Activated CD4-positive, alpha-beta T cell treated with anti-CD3 and anti-CD28 coated beads, Interleukin-2, amount 50 U/mL, for 4 hours (primary cell): Measurements from ENCODE around the gene TRABD2B.

Source experiments
- DNase-seq, 2 experiments: peaks; one replicate each; pipeline ENCODE4 v3.0.0-alpha.2; 2020

Gene TRABD2B

DNA sequence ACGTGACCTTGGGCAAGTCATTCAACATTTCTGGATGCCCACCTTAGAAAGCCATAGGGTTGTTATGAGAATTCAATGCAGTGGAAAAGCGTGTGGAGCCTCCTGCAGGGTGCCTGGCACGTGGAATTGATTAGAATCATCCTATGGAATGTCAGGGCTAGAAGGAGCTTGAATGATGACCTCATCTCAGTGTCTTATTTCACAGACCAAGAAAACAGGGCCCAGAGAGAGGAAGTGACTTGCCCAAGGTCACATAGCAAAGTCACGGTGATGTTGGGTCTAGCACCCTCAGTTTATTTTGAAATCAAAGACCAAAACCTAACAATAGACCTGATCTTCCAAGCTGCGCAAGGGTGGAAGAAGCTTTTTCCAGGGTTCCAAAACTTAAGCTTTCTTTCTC is 6.0 kb downstream of the TRABD2B start:
- no peak for DNase-seq

DNA sequence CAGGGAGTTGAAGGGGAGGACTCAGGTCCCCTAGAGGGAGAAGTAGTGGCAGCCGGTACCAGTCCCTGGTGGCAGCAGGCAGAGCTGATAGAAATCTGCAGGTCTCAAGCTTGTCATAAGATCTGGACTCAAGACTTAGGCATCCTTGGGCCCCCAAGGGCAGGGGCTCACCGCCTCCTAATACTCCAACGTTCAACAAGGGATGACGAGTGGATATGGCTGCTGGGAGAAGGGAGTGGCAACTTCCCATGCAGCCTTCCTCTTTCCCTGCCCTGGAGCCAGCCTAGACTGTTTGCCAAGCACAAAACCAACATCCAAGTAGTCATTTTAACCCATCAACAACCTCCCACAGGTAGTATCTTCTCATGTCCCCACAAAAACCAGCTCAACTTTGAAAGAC is 6.9 kb downstream of the TRABD2B start:
- no peak for DNase-seq

DNA sequence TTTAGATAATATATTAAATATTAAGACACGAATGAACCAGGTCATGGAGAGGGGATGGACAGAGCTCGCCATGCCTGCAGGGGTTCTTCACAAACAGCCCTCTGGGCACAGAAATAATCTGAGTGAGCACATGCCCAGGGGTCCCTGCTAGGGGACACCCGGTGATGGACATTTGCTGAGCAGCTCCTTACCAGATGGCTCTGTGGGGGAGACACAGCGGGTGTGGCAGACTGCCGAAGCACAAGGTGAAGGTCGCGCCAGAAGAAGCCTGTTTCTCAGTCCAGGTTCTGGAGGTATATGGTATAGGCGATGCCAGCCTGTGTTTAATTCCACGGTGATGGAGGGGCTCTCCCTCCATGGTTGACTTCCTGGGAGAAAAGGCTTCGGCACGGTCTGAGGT is 9.6 kb downstream of the TRABD2B start:
- DNase-seq: no peak

DNA sequence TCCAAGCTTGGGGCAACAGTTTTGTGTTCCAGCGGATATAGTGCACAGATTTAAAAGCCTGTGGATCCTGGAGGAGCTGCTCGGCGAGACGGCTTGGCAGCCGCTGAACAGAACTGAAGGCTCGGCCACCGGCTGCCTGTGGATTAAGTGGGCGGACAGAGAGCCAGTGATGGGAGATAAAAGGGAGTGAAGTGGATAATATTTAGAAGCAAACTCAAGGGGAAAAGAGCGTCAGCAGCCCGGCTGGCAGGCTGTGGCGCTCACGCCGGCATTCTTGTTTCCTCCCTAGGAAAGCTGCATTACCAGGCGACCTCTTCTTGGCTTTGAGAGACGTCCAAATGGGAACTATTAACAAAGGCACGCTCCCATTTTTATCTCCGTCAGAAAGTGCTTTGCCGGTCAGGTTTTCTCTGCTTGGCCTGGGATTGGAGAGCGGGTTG is 10.4 kb downstream of the TRABD2B start:
- no peak for DNase-seq

DNA sequence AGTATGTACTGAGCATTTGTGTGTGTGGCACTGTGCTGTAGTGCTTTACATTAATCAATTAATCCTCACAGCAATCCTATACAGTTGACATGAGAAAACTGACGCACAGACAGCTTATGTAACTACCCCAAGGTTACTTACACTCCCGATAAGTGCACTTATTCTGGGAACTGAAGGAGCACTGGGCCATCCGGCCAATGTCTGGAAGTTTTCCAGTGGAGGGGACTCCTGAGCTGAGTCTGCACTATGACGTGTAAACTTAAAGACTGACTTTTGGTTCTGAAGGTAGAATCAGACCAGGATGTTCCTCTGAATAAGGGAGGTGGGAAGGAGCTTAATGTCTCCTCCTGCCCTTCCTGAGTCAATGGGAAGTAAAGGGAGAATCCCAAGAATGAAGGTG is 12.2 kb downstream of the TRABD2B start:
- DNase-seq: no peak

DNA sequence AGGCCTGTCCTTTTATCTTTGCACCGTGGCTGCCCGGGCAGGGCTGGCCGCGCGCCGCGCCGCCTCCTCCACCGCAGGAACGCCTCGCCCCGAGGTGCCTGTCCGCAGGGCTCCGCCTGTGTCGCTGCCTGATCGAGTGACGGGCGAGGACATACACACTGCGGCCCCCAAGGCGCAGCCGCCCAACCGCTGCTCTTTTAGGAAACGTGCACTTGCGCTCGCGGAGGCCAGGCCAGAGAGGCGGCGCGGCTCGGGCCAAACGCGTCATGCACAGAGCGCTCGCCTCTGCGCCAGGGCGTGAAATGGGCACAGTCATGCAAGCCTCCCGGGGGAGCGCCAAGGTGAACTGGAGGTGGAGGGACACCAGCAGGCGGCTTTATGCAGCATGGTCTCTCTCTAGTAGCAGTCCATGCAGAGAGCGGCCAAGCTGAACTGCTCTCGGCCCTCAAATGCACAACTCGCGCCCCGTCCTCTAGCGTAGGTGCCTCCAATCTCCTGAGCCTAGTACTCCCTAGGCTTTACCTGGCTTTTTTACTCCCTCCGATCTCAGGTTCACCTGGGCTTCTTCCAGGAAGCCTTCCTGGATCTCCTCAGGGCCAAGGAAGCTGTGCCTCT is 12.9 kb downstream of the TRABD2B start:
- DNase-seq: no peak

DNA sequence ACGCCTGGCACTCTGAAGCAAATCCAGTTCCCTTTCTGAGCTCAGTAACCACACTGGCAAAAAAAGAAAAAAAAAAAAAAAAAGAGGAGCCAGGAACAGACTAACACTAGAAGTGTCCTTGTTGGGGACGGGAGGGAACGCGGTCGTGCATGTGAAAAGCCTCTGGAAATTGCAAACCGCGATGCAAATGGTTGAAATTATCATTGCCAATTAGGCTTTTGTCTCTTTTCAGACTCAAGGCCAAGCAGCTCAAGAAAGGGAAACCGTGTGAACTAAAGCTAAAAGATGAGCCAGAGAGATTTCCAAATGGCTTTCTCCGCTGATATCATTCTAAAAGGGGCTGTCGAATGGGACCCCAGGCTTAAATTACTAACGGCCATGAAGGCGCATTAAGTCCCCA is 13.5 kb downstream of the TRABD2B start:
- DNase-seq: no peak

DNA sequence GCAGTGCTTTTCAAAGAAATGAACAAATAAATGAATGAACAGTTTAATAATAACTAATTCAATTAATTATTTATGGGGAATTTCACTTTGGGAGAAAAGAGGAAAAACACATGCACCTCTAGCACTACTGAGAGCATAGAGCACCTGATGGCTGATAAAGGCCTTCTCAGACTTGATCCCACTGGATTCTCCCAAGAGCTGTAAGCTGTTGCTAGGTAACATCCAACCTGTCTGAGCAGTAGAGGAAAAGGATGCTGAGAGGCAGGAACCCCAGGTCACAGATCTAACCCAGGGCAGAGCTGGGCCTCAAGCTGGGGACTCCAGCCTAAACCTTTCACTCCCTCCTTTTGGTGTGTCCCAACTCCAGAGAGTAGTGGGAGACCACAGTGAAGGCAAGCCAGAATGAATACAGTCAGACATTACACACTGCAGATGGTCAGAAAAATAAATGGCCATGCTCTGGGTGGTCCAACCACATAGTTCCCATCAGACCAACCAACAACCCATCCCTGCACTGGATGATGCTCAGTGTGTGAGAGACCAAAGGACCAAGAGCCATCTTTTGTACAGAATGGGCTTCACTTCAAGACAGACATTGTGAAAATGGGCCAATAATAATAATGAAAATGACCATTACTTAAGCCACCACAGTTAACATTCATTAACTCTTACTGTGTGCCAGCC is 15.4 kb downstream of the TRABD2B start:
- no peak for DNase-seq

DNA sequence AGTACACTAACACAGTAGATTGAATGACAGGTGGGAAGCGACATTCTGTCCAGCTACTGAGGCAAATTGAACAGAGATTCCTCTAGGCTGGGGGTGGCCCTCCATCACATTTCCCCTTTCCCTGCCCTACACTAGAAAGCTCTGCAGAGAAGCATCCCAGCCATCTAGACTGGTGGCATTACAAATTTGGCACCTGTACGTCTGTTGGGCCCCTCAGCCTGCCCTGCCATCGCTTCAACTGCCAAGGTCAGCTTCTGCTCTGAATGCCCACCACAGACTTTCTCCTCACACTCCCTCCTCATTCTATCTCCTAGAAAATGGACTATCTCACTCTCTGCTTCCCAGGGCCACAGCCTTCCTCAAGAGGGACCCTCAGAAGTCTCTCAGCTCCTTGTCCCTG is 16.7 kb downstream of the TRABD2B start:
- DNase-seq: no peak

DNA sequence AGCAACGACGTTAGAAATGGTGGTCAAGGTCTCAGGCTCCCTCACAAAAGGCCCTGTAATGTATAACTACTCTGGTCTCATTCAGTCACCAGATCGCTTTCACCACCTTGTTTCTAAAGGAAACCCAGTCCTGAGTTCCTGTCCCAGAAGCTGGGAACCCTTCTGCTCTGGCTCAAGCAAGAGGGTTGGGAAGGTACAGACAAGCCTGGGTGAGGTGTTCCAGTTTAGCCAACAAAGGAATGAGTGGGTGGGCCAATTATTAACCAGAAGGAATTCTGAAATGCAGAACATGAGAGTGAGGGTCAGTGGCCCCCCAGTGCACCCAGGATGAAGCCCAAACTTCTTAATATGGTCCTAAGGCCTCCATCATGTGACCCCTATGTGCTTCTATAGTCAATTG is 17.5 kb downstream of the TRABD2B start:
- DNase-seq: no peak

DNA sequence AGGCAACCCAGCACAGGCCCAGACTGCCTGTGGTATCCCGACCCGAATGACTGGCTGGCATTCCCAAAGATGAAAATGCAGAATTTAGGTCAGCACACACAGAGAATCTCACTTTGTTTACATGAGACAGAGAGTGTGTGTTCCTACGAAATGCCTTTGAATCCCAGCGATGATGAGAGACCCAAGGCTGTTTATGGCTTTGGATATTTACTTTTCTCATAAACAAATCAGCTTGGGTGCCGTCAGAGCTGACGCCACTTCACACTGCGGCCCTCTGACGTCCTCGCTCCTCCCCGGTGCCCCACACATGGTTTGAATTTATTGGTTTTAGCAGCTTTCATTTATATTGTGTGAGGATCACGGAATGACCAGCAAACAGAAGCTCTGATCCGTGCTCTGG is 18.7 kb downstream of the TRABD2B start:
- DNase-seq: no peak

DNA sequence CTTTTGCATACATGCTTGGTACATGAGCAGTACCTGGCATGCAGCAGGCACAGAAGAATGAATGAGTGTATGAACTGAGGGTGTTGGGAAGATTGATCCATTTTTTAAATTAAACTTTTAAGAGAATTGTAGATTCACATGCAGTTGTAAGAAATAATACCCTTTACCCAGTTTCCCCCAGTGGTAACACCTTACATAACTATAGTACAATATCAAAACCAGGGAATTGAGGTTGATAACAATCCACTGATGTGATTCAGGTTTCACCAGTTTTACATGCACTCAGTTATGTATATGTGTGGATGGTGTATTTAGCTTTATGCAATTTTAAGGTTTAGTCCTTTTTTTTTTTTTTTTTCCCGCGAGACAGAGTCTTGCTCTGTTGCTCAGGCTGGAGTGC is 20.5 kb downstream of the TRABD2B start:
- no peak for DNase-seq

DNA sequence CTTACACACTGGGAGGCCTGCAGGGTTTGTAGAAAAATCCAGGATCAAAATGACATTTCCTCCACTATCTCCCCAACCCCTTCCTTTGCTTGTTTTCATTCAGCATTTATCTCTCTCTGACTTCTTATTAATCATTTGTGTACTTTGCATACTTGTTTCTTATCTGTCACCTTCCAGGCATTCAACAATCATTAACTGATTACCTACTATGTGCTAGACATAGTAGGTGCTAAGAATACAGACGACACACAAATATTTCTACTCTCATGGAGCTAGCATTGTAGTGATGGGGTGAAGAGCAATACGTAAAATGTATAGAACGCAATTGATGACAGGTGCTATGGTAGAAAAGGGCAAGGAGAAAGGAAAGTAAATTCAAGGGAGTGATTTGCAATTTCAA is 20.9 kb downstream of the TRABD2B start:
- DNase-seq: no peak

DNA sequence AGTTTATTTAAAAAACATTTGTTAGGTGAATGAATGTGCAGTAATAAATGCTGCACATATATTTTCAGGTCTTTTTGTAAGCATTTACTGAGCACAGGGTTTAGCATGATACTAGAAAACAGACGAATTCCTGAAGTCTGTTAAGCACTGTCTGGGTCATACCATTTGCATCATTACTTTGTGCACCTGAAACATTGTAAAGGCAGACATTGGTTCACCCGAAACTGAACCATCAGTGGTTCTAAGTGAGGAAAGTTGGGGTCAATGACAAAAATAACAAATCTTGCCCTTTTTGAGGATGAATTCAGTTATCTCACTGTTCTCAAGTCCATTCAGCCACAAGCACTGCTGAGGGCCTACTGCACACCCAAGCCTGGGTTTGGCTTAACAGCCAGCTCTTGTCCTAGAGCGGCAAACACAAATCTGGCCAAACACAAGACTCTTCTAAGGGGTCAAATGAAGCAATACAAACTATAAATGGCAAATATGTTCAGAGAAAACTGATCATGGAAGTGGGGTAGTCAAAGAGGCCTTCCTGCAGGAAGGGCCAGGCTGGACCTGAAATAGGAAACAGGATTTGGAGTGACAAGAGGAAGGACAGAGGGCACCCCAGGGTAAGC is 21.8 kb downstream of the TRABD2B start:
- DNase-seq: no peak

DNA sequence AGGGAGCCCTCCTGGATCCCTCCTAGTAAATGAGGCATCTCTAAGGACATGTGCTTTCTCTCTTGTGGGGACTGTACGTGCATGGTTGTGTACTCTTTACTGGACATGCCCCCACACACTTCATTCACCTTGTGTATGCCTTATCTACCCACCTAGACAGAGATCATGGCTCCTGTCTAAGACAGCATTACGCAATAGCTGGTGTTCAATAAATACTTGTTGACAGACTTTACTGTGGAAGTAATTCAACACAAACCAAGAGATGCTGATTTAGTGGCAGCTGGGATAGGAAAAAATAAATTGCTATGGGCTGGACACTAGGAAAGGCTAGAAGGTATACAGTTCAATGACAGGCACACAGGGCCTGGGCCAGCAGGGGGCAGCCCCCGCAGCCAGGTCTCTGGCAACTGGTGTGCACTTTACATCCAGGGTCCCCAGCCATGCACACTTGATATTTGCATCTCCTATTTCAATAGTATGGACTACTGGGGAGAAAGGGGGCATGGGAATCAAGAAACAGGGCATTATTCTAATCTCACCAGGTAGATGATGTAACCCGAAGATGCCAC is 24.2 kb downstream of the TRABD2B start:
- no peak for DNase-seq

DNA sequence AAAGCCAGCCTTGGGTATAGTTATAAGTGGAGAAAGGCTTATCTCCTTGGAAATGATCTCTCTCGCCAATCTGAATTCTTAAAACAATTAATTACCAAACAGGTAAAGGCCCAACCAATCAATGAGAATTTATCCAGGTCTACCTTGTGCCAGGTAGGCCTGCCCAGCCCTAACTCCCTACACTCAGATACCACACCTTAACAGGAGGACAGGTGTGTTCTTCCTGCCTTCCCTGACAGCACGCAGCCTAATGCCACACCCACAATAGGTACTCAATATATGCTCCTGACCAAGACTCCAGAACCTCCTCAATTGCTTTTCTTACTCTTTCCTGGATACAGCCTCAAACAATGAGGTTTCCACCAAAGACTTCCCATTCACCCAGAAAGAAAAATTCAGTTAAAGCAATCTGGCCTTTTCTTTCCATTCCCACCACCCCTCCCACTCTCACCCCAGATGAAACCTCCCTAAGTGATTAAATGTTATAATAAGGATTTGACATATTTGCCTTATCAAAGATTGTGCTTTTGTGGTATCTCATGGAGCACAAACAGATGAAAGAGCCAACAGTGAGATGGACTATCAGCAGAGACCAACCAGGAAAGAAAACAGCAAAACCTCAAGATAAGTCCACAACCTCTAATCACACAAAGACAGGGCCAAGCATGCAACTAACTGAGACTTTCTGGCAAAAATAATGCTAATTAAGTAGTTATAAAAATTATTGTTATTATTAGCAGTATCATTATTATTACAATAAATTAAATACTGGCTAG is 25.6 kb downstream of the TRABD2B start:
- no peak for DNase-seq

DNA sequence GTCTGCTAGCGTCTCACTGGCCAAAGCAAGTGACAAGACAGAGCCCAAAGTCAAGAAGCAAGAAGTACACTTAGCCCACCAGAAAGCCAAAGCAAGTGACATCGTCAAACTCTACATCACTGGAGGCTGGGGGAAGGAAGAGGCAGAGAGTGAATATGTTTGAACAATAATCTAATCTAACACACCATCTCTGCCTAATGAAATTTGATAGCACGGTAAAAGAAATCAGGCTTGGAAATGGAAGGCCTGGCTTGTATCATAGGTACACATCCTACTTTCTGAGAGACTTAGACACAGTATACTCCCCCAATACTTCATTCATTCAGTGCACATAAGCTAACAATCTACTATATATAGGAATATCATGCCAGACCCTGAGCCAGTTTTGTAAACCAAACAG is 26.3 kb downstream of the TRABD2B start:
- no peak for DNase-seq

DNA sequence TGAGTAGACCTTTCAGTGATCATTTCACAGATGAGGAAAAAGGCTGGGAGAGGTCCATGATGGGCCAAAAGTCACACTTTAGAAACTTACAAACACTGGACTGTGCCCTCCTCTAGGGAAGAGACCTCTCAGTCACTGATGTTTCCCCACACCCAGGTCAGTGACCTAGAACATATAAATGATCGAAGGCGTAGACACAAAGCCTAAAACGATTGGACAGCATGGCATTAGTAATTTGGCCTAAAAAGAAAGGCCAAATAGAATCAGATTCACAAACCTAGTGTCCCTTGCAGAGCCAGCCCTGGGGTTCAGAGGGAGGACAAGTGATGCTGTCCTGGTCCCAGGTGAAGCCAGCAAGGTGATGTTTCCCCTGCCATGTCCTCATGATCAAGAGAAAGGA is 27.7 kb downstream of the TRABD2B start:
- no peak for DNase-seq

DNA sequence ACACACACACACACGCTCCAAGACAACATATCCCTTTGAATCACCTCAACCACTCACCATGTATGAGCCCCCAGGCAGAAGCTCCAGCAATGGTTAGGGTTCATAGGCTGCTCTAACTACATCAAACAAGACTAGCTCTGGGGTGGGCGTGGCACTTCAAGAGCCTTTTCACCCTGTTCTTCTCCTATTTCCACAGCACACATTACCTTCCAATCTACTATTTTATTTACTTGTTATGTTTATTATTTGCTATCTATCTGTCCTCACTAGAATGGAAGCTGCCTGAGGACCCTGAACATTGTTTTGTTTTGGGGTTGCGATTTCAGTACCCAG is 28.7 kb downstream of the TRABD2B start:
- no peak for DNase-seq

DNA sequence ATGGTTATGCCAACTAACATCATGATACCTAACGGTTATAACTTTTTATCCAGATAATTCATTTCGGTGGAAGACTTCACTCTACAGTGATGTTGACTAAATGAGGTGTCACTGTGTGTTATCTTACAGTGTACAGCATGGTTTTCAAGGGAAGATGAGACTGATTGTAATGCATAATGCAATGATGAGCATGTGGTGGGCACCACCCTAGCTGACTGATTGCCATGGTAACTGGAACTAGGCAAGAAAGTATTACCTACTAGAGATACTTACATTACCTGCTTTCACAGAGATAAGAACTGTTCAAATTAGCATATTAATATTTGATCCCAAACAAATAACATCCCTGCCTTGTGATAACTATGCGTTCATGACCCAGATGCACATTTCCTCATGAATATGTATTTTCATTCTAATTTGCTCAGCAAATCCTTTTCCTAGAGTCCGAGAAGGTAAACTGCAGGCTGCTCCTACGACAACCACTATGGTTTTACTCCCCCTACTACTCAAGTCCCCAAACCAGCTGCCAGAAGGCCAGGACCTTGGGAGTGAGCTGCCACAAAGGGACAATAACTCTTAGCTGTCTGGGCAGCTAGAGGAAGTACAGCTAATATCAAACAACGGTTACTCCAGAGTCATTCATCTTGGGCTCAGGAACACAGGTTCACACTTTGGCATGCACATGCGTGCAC is 29.2 kb downstream of the TRABD2B start:
- no peak for DNase-seq

DNA sequence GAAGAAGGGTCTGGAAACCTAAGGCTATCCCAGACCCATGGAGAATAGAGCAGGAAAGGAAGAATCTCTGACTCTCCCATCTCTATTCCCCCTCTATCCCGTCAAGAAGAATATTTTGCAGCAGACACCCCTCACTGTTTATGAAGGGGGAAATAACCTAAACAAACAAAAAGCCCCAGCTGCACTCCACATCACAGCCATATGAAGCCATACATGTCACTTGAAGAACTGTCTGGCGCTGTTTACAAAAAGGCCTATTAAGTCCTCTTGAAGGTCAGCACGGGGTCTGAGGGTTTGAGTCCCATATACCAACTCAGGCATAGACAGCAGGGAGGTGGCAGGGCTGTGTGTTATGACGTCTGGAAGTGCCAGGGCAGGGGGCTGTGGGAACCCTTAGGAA is 31.4 kb downstream of the TRABD2B start:
- DNase-seq: no peak

DNA sequence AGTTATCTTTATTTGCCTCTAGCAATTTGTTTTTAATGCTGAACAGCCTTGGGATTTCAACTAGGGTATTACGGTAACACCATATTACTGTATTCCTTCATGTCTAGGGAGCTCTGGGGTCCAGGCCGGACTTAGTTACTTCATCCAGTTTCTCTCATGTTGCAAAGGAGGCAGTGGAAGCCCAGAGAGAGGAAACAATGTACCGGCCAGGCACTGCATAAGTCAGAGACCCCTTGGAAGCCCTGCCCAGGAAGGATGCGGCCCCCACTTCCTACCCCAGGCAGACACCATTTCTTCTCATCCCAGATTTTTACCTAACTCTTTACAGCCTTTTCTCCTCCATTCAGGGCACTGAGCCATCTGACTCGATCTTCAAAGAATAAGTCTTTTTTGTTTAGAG is 32.5 kb downstream of the TRABD2B start:
- DNase-seq: no peak
